Stimulated activated CD8-positive, alpha-beta memory T cell treated with anti-CD3 and anti-CD28 coated beads, Interleukin-12 subunit alpha, Interleukin-12 subunit beta, amount 100 ng/mL, for 1 hour (primary cell): Measurements from ENCODE around the gene LRRC45.

Source experiments
- DNase-seq: peaks from one replicate; pipeline ENCODE4 v3.0.0-alpha.2; 2020; ENCODE audit warnings: low read depth

Gene LRRC45

GRCh38 chr17:81993729-81994592 is 29.1 kb upstream of the LRRC45 start:
- no peak for DNase-seq

GRCh38 chr17:81994593-81995462 is 28.3 kb upstream of the LRRC45 start:
- no peak for DNase-seq

- DNase-seq = no peak
Observed at GRCh38 chr17:81995463-81996231, 27.5 kb upstream of the LRRC45 start.

GRCh38 chr17:81996232-81996756 is 26.8 kb upstream of the LRRC45 start:
- DNase-seq = no peak

- DNase-seq = no peak
Observed at GRCh38 chr17:81996757-81997441, 26.2 kb upstream of the LRRC45 start.

- no peak for DNase-seq
Observed at GRCh38 chr17:81998212-81998611, 24.9 kb upstream of the LRRC45 start.

GRCh38 chr17:81998691-81999438 is 24.2 kb upstream of the LRRC45 start:
- no peak for DNase-seq

GRCh38 chr17:81999587-81999975 is 23.5 kb upstream of the LRRC45 start:
- no peak for DNase-seq

GRCh38 chr17:81999976-82000802 is 22.9 kb upstream of the LRRC45 start:
- no peak for DNase-seq

- DNase-seq = no peak
Observed at GRCh38 chr17:82000803-82001570, 22.1 kb upstream of the LRRC45 start.

- no peak for DNase-seq
Observed at GRCh38 chr17:82001571-82002056, 21.5 kb upstream of the LRRC45 start.

- no peak for DNase-seq
Observed at GRCh38 chr17:82003411-82004381, 19.4 kb upstream of the LRRC45 start.

GRCh38 chr17:82004517-82005455 is 18.3 kb upstream of the LRRC45 start:
- no peak for DNase-seq

- no peak for DNase-seq
Observed at GRCh38 chr17:82005701-82006348, 17.3 kb upstream of the LRRC45 start.

- DNase-seq = no peak
Observed at GRCh38 chr17:82006468-82007227, 16.5 kb upstream of the LRRC45 start.
